ENCODE results near the gene PRSS56. TPM values are rescaled to one million over a fixed set of nuclear protein-coding genes. Genes with fewer than 3 reads are reported as not detected.
"Not testable (repeated sequence)": the region's sequence is repeated elsewhere in the genome, so short reads cannot be mapped to it uniquely, and the experiment has no call there.

PRSS56 gene
- polyA plus RNA-seq, 4 donors, result 0.08 to 0.27 TPM; not detected in 2

GRCh38 chr2:232563580-232563979 is 43.4 kb downstream of the PRSS56 start:
- DNase-seq (ENCODE audit: low read depth in 4 of 4, low spot score in 2 of 4), result no peak

- DNase-seq (ENCODE audit: low read depth in 4 of 4, low spot score in 2 of 4), result no peak
Measured at GRCh38 chr2:232567721-232568120, 47.5 kb downstream of the PRSS56 start.

GRCh38 chr2:232568161-232568560 is 48.0 kb downstream of the PRSS56 start:
- DNase-seq (ENCODE audit: low read depth in 4 of 4, low spot score in 2 of 4), result no peak

GRCh38 chr2:232569541-232569940 is 49.4 kb downstream of the PRSS56 start:
- DNase-seq (ENCODE audit: low read depth in 4 of 4, low spot score in 2 of 4), result no peak

- DNase-seq (ENCODE audit: low read depth in 4 of 4, low spot score in 2 of 4), result not testable (repeated sequence)
Measured at GRCh38 chr2:232570481-232570880, 50.3 kb downstream of the PRSS56 start.

- DNase-seq (ENCODE audit: low read depth in 4 of 4, low spot score in 2 of 4), result no peak
Measured at GRCh38 chr2:232571026-232571474, 50.9 kb downstream of the PRSS56 start.

GRCh38 chr2:232573042-232573441 is 52.9 kb downstream of the PRSS56 start:
- DNase-seq (ENCODE audit: low read depth in 4 of 4, low spot score in 2 of 4), result no peak

- DNase-seq (ENCODE audit: low read depth in 4 of 4, low spot score in 2 of 4), result no peak
Measured at GRCh38 chr2:232573771-232574435, 53.7 kb downstream of the PRSS56 start.

GRCh38 chr2:232574674-232575403 is 54.7 kb downstream of the PRSS56 start:
- no peak for DNase-seq (ENCODE audit: low read depth in 4 of 4, low spot score in 2 of 4)

Other genes starting within 250 kb of the PRSS56 start
- under 1 TPM in 2 of 4 donors, not detected in 2; 0.09 to 0.13 TPM for gene ALPP, start 141.6 kb upstream of the PRSS56 start, polyA plus RNA-seq (ENCODE audit: insufficient read length in 4 of 4)
- gene ALPG, start 113.5 kb upstream of the PRSS56 start, polyA plus RNA-seq (ENCODE audit: insufficient read length in 4 of 4), result under 1 TPM in 1 of 4 donors, not detected in 3; 0.05 TPM
- under 1 TPM; 0.05 to 0.09 (median 0.06) TPM for gene ALPI, start 64.2 kb upstream of the PRSS56 start, polyA plus RNA-seq (ENCODE audit: insufficient read length in 4 of 4)
- 10 to 100 TPM; 12.8 to 22.9 (median 17.1) TPM for gene ECEL1, start 32.6 kb upstream of the PRSS56 start, polyA plus RNA-seq (ENCODE audit: insufficient read length in 4 of 4)
- under 1 TPM; 0.31 to 0.92 (median 0.74) TPM for gene CHRND, start 5.8 kb downstream of the PRSS56 start, polyA plus RNA-seq (ENCODE audit: insufficient read length in 4 of 4)
- gene CHRNG, start 19.3 kb downstream of the PRSS56 start, polyA plus RNA-seq (ENCODE audit: insufficient read length in 4 of 4), result 1 to 10 TPM in 3 of 4 donors, under 1 TPM in 1; 0.52 to 2.0 (median 1.4) TPM
- 10 to 100 TPM; 11.0 to 13.3 (median 12.1) TPM for gene TIGD1, start 30.2 kb downstream of the PRSS56 start, polyA plus RNA-seq (ENCODE audit: insufficient read length in 4 of 4)
- 100 to 1,000 TPM in 3 of 4 donors, 10 to 100 TPM in 1; 98.9 to 117 (median 105) TPM for gene EIF4E2, start 30.3 kb downstream of the PRSS56 start, polyA plus RNA-seq (ENCODE audit: insufficient read length in 4 of 4)
- 10 to 100 TPM; 53.7 to 90.4 (median 71.9) TPM for gene EFHD1, start 113.2 kb downstream of the PRSS56 start, polyA plus RNA-seq (ENCODE audit: insufficient read length in 4 of 4)
- gene GIGYF2, start 176.9 kb downstream of the PRSS56 start, polyA plus RNA-seq (ENCODE audit: insufficient read length in 4 of 4), result 10 to 100 TPM; 59.0 to 67.8 (median 65.9) TPM